GM19328 (cell line): ENCODE measurements around the gene COPA.

Experiments
- ATAC-seq: cut with Tn5 transposase; IDR thresholded peaks from one replicate; pipeline ENCODE4 v1.9.1; 2021; ENCODE audit warnings: mild to moderate bottlenecking, moderate library complexity; ENCODE audit not compliant: unreplicated experiment

Gene COPA

DNA sequence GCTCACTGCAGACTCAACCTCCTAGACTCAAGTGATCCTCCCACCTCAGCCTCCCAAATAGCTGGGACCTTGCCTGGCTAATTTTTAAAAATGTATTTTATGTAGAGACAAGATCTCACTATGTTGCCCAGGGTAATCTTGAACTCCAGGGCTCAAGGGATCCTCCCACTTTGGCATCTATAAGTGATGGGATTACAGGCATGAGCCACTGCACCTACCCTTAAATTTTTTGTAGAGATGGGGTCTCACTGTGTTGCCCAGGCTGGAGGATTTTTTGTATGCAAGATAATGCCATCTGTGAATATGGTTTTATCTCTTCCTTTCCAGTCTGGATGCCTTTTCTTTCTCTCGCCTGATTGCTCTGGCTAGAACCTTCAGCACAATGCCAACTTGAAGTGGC, 72.0 kb downstream of the COPA start:
- ATAC-seq = no peak

DNA sequence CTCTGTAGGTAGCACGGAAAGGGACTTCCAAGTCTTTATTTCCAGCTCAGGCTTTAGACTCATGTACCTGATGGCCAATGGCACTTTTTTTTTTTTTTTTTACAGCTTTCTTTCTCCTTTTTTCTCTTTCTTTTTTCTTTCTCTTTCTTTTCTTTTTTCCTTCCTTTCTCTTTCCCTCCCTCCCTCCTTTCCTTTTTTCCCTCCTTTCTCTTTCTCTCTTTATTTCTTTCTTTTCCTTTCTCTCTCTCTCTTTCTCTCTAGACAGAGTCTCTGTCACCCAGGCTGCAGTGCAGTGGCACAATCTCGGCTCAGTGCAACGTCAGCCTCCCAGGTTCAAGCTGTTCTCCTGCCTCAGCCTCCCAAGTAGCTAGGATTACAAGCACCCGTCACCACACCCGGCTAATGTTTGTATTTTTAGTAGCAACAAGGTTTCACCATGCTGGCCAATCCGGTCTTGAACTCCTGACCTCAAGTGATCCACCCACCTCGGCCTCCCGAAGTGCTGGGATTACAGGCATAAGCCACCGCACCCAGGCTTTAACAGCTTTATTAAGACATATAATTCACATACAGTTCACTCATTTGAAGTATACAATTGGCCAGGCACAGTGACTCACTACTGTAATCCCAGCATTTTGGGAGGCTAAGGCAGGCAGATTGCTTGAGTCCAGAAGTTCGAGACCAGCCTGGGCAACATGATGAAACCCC, 75.6 kb downstream of the COPA start:
- ATAC-seq = no peak

DNA sequence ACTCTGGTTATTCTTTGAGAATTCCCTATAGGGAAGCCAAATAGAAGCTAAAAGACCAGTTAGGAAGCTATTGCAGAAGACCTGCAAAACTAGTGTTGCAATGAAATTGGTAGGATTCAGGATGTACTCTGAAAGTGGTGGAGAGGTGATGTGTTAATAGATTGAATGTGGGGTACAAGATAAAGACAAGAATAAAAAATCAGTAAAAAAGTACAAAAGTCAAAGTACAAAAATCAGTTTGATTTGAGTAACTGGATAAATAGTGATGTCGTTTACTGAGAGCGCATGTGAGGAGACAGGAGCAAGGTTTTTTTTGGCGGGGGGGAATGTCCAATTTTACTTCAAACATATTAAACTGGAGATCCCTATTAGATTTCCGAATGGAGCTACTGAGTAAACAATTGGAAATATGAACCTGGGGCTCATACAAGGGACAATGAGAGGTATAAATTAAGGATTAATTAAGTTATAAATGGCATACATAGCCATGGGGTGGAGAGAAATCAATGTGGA, 78.2 kb downstream of the COPA start:
- no peak for ATAC-seq

DNA sequence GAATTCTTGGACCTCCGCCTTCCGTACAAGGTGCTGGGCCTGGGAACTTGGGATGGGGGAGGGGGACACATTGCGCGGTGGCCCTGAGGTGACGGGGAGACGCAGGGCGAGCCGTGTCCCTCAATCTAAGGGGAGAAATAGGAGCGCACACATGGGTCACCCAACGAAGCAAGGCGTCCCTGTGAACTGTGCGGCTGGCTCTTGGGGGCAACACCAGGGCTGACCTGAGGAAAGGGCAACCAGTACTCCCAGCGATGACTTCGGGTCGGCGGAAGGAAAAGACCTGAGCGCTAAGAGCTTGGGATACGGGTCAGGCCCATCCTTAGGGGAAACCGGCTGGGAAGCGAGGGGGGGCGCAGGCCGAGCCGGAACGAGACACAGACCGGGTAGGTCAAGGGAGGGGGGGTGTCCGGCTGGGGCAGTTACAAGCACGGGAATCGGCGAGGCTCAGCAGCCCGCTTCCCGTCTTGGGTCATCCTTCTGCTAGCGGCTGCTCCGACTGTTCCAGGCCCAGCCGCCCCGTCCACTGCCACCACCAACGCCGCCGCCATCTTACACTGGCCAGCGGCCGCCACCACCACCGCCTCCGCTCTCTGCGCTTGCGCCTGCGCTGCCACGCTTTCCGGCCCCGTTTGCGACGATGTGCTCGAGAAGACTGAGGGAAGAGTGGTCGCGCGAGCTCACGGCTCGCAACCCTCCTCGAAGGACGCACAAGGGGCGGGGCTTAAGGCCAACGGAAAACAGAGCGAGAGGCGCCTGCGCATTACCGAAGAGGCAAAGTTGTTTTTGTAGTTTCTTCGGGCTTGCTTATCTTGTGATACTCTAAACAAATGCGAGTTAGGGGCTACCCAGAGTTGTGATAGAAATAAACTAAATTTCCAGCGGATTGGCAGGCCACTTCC, 80.9 kb downstream of the COPA start, which contains the start of gene DCAF8:
DCAF8 (minus strand) TSS at position 657 of the 902 bp plus-strand sequence. CDS start 18,541 bp downstream, outside the sequence.
- peak; percentile 88 for ATAC-seq

DNA sequence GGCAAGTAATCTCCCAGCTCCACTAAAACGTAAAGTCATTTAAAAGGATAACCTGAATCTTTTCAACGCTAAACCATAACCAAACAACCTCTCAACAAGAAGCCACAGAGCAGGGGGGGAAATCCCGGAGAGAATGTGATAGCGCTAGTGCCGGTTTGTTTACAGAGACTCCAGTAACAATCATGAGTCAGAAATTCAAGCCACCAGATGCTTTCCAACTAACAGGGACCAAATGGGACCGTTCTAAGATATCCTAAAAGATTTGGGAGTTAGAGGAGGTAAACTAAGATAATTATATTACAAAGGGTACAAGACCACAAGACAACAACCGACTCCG, 81.5 kb downstream of the COPA start:
- no peak for ATAC-seq

DNA sequence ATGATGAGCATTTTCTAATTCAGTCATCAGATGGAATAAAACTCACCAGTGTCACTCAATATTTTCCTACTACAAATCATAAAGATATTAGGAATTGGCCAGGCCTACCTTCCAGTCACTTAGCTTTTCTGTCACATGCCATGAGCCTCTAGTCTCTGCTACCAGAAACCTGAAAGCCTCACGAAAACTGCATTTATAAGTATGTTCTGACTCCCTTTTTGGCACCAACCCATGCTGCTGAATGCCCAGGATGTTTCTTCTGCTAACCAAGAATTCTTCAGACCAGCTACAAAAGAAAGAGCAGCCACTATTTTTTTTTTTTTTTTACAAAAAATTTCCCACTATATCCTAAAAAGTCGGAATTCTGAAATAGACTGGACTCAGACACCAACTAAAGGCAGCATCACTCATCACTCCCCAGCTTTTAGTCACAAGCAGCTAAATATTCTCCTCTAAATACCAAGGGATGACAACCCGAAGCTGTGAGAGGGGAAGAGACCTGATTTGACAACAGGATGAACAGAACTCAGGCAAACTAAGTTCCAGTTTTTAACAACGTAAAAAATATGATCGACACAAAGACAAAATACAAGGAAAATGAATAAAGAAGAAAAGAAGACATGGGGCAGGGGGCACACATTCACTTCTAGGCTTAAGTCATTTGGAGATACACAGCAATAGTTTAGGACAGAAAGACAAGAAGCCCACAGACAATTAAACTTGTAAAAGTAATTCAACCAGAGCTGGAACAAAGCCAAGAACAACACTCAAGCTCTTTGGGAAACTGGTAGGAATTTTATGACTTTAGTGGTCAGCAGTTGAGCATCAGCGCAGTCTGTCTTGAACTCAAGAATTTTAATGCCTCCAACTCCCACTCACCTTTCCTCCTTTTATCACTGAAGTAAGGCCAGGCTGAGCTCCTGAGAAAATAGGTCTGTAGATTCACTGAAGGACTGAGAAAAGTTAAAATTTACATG, 82.4 kb downstream of the COPA start:
- no peak for ATAC-seq

DNA sequence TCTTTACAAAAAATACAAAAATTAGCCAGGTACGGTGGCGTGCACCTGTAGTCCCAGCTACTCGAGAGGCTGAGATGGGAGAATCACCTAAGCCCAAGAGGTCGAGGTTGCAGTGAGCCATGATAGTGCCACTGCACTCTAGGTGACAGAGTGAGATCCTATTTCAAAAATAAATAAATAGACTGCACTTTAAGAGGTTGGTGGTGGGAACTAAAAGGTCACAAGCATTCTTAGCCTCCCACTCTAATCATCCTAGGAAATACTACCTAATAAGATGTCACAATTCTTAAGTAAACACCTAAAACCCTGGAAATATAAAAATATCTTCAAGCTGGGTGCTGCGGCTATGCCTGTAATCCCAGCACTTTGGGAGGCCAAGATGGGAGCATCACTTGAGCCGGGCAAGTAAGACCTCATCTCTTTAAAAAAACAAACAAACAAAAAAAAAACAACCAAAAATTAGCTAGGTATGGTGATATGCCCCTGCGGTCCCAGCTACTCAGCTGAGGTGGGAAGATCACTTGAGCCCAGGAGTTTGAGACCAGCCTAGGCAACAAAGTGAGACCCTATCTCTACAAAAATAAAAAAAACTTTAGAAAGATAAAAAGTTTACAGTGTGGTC, 84.8 kb downstream of the COPA start:
- ATAC-seq = no peak

DNA sequence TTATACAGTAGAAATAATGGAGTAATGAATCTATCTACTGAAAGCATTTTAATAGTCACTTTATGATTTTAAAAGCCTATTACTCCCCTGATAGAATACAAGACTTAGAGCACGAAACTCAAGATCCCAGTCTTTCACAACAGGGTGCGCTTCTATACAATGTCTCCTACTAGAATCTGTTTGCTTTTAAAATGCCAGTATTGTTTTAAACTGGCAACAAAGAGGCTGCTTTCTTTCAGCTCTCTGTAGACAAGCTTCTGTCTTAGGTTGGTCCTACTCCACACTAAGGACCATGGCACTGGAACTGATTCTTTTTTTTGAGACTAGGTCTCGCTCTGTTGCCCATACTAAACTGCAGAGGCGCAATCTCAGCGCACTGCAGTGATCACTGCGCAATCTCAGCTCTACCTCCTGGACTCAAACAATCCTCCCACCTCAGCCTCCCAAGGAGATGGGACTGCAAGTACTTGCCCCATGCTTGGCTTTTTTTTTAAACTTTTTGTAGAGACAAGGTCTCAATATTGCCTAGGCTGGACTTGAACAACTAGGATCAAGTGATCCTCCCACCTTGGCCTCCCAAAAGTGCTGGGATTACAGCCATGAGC, 85.5 kb downstream of the COPA start:
- no peak for ATAC-seq

DNA sequence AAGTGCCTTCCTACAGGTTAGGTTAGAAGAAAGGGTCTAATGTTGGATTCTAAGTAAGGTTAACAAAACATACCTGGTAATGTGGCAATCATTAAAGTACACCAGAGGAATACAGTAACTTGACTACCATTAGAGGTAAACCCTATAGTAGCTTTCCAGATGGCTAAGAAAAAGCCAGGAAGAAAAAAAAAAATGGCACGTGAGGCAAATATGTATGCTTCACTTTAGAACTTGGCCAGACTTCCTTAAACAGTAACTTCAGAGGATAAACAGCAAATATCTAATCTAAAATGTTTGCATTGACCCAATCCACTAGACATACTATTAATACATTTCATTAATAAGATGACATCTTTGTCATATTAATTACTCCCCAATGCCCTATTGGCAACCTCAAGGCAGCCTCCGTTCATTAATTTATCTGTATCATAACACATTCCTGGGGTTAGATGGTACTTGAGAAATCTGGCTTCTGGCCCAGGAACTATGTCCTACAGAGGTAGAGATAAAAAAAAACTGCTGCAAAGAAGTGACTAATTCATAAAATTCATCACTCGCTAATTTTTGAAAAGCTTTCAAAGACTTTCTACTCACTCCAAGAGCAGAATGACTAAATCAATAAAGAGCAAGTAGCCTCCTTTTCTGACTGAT, 86.5 kb downstream of the COPA start:
- ATAC-seq = no peak

DNA sequence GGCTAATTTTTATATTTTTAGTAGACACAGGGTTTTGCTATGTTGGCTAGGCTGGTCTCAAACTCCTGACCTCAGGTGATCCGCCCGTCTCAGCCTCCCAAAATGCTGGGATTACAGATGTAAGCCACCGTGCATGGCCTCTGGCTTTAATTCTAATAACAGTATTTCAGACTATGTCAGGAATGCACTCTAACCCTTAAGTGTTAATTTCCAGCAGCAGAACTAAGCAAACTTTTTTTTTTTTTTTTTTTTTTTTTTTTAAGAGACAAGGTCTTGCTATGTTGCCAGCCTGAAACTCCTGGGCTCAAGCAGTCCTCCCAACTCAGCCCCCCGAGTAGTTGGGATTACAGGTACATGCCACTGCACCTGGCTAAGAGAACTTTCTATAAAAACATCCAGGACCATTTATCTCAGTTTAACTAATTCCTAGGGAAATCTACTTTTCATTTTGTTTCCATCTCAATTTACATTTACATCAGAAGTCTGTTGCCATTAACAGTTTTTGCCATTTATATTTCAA, 87.2 kb downstream of the COPA start:
- ATAC-seq = no peak

DNA sequence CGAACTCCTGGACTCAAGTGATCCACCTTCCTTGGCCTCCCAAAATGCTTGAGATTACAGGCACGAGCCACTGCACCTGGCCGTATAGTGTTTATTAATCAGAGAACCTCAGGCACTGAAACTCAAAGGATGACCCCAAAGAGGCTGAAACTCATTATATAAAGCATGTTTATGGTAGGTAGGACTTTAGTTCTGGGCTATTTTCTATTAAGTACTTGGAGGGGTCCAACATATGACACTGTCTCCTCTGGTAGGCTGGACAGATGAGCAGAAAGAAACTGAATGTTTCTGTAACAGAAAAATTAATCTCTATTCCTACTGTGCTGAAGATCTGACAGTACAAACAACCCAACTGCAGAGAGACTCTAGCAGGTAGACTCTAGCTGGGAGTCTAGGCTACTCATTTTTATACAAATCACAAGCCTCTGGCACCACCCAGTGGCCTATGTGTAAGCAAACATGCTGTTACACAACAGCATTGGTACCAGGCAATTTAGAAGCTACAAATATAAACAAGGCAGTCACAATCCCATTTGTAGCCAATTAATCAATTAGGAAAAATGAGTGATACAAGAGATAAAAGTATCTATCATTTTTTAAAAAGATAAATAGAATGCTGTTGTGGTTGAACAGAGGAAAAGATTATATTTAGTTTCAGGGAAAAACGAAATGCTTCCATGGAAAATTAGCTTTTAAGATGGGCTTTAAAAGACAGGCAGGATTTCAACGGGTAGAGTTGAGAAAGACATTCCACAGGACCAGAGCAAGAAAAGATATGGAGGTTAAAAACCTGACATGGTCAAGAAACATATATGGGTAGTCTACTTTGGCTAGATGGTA, 91.1 kb downstream of the COPA start:
- no peak for ATAC-seq

DNA sequence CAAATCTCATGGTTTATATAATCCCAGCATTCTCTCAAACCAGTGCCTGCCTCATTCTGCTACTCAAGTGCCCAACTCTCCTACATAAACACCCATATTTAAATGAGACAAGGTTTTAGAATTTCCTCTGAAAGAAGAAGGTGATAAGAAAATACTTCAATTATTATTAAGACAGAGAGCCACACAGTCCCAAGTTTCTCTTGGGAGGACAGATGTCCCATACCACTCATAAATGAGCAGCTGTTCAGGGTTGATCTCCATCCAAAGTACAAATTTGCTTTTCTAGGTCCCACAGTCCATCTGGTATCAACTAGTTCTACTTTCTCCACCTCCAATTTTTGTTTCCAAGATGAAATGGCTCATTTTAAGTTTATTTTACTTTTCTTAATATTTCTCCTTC, 92.0 kb downstream of the COPA start:
- ATAC-seq = no peak

DNA sequence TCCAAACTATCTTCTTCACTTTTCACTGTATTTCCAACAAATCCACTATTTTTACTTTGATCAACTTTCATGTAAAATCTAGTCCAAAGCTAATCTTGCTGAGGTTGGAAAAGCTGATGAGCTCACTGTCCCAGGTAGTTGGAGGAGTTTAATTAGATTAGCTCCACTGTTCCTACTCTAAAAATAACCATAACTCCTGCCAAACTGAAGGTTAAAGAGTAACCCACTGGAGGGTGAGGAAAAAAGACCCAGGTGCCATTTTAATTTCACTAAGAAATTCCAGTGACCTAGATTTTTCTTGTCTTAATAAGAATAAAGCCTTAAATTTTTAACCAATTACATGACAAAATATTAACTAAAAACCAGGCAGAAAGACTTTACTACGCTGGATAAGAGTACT, 96.0 kb downstream of the COPA start:
- no peak for ATAC-seq

DNA sequence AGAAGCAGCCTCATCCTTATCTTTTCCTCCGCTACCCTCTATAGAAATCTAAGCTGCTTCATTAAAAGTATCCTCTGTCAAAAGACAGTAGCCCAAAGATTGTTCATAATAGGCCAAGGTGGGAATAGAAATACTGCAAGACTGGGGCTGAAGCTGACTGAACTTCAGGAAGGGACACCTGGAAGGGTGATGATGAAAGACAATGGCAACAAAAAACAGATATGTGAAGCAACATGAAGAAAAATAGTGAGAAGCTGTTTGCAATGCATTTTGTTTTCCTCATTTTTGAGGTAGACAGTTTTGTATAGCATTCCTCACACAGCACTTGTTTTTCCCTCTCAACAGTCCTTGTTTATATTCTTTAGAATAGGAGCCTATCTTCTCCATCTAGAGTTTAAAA, 97.6 kb downstream of the COPA start:
- ATAC-seq = no peak

DNA sequence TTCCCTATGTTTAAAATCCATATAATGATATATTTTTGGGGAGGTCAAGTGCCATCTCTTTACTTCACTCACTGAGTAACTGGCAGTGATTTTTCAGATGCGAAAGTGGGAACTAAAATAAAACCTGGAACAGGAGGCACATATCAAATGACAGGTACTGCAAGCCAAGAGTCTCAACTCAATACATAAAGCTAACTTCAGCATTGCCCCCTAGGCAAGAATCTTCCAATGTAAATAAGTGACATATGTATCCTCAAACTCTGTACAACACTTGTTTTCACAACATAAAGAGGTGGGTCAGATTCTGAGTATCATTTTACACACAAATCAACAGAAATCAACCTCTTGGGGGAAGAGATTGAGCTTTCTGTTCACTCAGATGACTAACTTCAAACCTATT, 98.8 kb downstream of the COPA start:
- ATAC-seq = no peak

DNA sequence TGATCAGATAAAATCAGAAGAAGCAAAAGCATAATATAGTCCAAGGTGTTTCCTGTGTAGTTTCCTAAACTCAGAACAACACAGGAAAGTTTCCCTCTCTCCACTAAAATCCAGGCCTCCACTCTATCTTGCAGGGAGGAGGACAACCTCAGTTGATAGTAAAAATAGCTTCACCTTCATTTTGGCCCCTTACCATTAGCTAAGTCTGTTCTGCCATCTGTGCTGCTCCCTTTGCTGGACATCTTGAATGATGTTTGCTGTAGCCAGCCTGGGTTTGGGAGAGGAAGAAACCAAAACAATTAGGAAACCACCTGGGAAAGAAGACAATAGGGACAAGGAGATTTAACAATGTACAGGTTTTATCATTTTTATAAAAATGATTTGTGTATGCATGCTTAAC, 99.3 kb downstream of the COPA start:
- ATAC-seq = no peak

DNA sequence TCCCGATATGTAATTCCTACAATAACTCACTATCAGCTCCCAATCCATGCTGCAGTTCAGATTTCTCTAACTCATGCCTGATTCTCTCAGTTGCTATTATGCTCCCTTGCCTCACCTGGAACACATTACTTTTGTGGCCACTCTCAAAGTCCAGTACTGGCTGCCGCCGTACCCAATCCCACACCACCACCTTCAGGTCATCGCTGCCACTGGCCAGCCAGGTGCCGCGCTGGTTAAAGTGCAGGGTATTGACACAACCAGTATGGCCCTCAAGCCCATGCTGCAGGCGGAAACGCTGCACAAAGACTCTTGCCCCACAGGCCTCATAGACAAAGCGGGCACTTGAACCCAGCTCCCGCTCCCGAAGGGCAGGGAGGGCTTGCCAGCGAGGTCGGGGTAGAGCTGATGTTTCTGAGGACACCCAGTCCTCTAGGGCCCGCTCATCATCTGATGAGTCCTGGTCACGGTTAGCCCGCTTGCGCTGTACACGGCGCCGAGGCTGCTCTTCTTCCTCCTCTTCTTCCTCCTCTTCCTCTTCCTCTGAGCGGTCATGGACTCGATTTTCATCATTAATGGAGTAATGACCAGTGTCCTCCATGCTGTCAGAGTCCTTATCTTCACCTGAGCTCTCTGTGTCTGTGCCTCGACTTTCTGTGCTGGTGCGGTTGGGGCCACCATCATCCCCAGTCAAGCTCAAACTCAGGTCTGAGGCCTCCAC, 103.3 kb downstream of the COPA start:
- no peak for ATAC-seq
